Endothelial cell of umbilical vein (primary cell): Measurements from ENCODE around the gene FNBP1. TPM values are rescaled to one million over a fixed set of nuclear protein-coding genes. Genes with fewer than 3 reads are reported as not detected.

Experiments
- BruUV-seq: library from RNA; stranded (reverse); fragments of 400-500 nt; replicated peaks from 2 replicates; lab custom pipeline; 2021; lab: Mats Ljungman, UMichigan
- CTCF ChIA-PET: fragments of 300-600, 350-600 bp; sonication (Branson Sonifier 250); formaldehyde crosslinking; loops from one replicate; lab custom pipeline; 2021; ENCODE audit warnings: antibody characterized with exemption, inconsistent platforms; lab: Charles Lee
- POLR2A ChIA-PET: fragments of 300-600, 350-600 bp; sonication (Branson Sonifier 250); formaldehyde crosslinking; loops from one replicate; lab custom pipeline; 2021; ENCODE audit warnings: antibody characterized with exemption, inconsistent platforms; lab: Charles Lee
- DNase-seq: peaks from one replicate; pipeline ENCODE4 v3.0.0-alpha.2; 2011; ENCODE audit warnings: low read depth, low spot score
- FAIRE-seq: peaks from 2 replicates; lab custom pipeline; 2011; peaks lifted over from hg19 to GRCh38; lab: Jason Lieb, UNC
- H2AFZ ChIP-seq: 2 replicates; pipeline ENCODE4 v1.6.0; 2012; ENCODE audit warnings: low read depth, low read length, control low read depth, inconsistent platforms
- H3K27ac ChIP-seq: 2 replicates; pipeline ENCODE4 v1.5.1; 2011; ENCODE audit warnings: low read depth, mild to moderate bottlenecking, control low read depth, low read length, moderate library complexity; ENCODE audit not compliant: insufficient read depth
- H3K27me3 ChIP-seq, 2 experiments: 2 replicates each; pipeline versions ENCODE4 v1.6.0 to v1.6.1; 2011; ENCODE audit warnings: low read length in 2 of 2, mixed read lengths in 1 of 2; ENCODE audit not compliant: control insufficient read depth in 2 of 2, insufficient read depth in 2 of 2
- H3K36me3 ChIP-seq, 2 experiments: 2 replicates in 1 of 2; 3 replicates in 1 of 2; pipeline ENCODE4 v1.5.1; 2011; ENCODE audit warnings: low read length in 2 of 2, mild to moderate bottlenecking in 1 of 2, moderate library complexity in 1 of 2; ENCODE audit not compliant: control insufficient read depth in 2 of 2, insufficient read depth in 2 of 2; ENCODE audit errors: extremely low read depth in 1 of 2
- H3K4me1 ChIP-seq: 3 replicates; pipeline ENCODE4 v1.5.1; 2011; ENCODE audit warnings: mild to moderate bottlenecking, low read length; ENCODE audit not compliant: control insufficient read depth, insufficient read depth; ENCODE audit errors: extremely low read depth
- H3K4me2 ChIP-seq: 2 replicates; pipeline ENCODE4 v1.6.1; 2011; ENCODE audit warnings: low read length, control low read depth, mixed read lengths; ENCODE audit not compliant: insufficient read depth
- H3K4me3 ChIP-seq, 3 experiments: fragments of 200-600 bp in 1 of 3; sonication (generic), shearing (Covaris generic) in 1 of 3; replicated peaks in 1 of 3; 2 replicates each; pipeline ENCODE4 v1.5.1; 2011 to 2016; ENCODE audit warnings: control low read depth in 3 of 3, low read length in 3 of 3, mild to moderate bottlenecking in 2 of 3, inconsistent platforms in 1 of 3, low read depth in 1 of 3, moderate library complexity in 1 of 3; ENCODE audit not compliant: insufficient read depth in 1 of 3
- H3K79me2 ChIP-seq: 2 replicates; pipeline ENCODE4 v1.6.0; 2012; ENCODE audit warnings: low read length, inconsistent platforms; ENCODE audit not compliant: control insufficient read depth, insufficient read depth
- H3K9ac ChIP-seq: replicated peaks from 2 replicates; pipeline ENCODE3; 2011; ENCODE audit warnings: low read length, control low read depth; ENCODE audit not compliant: insufficient read depth; ENCODE audit errors: extremely low read depth
- H3K9me1 ChIP-seq: replicated peaks from 3 replicates; pipeline ENCODE4 v1.6.0; 2011; ENCODE audit warnings: mild to moderate bottlenecking, low read length; ENCODE audit not compliant: control insufficient read depth, insufficient read depth; ENCODE audit errors: extremely low read depth
- H3K9me3 ChIP-seq: replicated peaks from 2 replicates; pipeline ENCODE4 v1.5.1; 2012; ENCODE audit warnings: low read length, inconsistent platforms; ENCODE audit not compliant: control insufficient read depth, insufficient read depth
- H4K20me1 ChIP-seq: replicated peaks from 2 replicates; pipeline ENCODE3; 2011; ENCODE audit warnings: mild to moderate bottlenecking, low read length; ENCODE audit not compliant: control insufficient read depth, insufficient read depth; ENCODE audit errors: extremely low read depth
- EZH2 ChIP-seq: IDR thresholded peaks from 2 replicates; pipeline ENCODE4 v1.6.1; 2012; ENCODE audit warnings: borderline replicate concordance, low read depth, mild to moderate bottlenecking, moderate library complexity, low read length, inconsistent platforms; ENCODE audit not compliant: severe bottlenecking
- FOS ChIP-seq: IDR thresholded peaks from 2 replicates; pipeline ENCODE4 v1.6.1; 2011; ENCODE audit warnings: mild to moderate bottlenecking, low read length, moderate library complexity, borderline replicate concordance; ENCODE audit not compliant: insufficient read depth
- GATA2 ChIP-seq: IDR thresholded peaks from 2 replicates; pipeline ENCODE4 v1.7.0; 2011; ENCODE audit warnings: low read depth, mild to moderate bottlenecking, moderate library complexity, mixed read lengths, low read length; ENCODE audit not compliant: insufficient read length, insufficient read depth
- JUN ChIP-seq: IDR thresholded peaks from 2 replicates; pipeline ENCODE4 v1.6.1; 2011; ENCODE audit warnings: borderline replicate concordance, low read depth; ENCODE audit not compliant: insufficient read length, insufficient read depth
- MYC ChIP-seq: IDR thresholded peaks from one replicate; pipeline ENCODE4 v1.6.1; 2011; ENCODE audit warnings: mild to moderate bottlenecking, low read depth, low read length
- POLR2AphosphoS5 ChIP-seq: IDR thresholded peaks from 2 replicates; pipeline ENCODE4 v1.6.1; 2012; ENCODE audit warnings: low read depth, mild to moderate bottlenecking, control low read depth, low read length, moderate library complexity; ENCODE audit not compliant: insufficient read depth
- dilution Hi-C: fragments of 300-500 bp; cut with MboI; formaldehyde crosslinking; loops from one replicate; pipeline ENCODE4 v1.15.0; 2019; ENCODE audit warnings: low sequenced_read_pairs; ENCODE audit not compliant: extremely low pct_ligation_motif_present
- intact Hi-C: fragments of 100-400 bp; cut with micrococcal nuclease; formaldehyde crosslinking; loops from one replicate; pipeline ENCODE4 v1.10.0; 2022
- polyA plus RNA-seq, 4 experiments: library from polyadenylated mRNA; depleted of rRNA in 3 of 4; stranded (reverse) in 3 of 4; unstranded in 1 of 4; fragments of >200 nt; gene quantifications; 2 replicates each; pipeline versions ENCODE4 v1.2.1 to v1.2.3, GENCODE V29; 2011 to 2012; ENCODE audit warnings: missing spikeins in 1 of 4
- total RNA-seq: library from RNA; stranded (reverse); gene quantifications from 2 replicates; pipeline ENCODE4 v1.2.3, GENCODE V29; 2021
- TF ChIP-seq, protein P1 (sequence below): IDR thresholded peaks from 2 replicates; pipeline ENCODE4 v1.6.1; 2011; ENCODE audit not compliant: insufficient read depth, insufficient read length
- TF ChIP-seq, protein P2 (sequence below), 2 donors: IDR thresholded peaks; 1 replicate in 1 of 2; 2 replicates in 1 of 2; pipeline ENCODE4 v1.5.1; 2011; ENCODE audit warnings: low read length in 2 of 2, mild to moderate bottlenecking in 2 of 2, moderate library complexity in 2 of 2, control low read depth in 1 of 2, inconsistent platforms in 1 of 2, low read depth in 1 of 2; ENCODE audit not compliant: insufficient read depth in 1 of 2; ENCODE audit errors: extremely low read depth in 1 of 2

The FNBP1 gene
- total and polyA plus RNA-seq, 2 donors (not counting 3 experiments of a cell fraction or from before 2014, with no cell fraction given): 10.9 to 43.9 TPM

DNA sequence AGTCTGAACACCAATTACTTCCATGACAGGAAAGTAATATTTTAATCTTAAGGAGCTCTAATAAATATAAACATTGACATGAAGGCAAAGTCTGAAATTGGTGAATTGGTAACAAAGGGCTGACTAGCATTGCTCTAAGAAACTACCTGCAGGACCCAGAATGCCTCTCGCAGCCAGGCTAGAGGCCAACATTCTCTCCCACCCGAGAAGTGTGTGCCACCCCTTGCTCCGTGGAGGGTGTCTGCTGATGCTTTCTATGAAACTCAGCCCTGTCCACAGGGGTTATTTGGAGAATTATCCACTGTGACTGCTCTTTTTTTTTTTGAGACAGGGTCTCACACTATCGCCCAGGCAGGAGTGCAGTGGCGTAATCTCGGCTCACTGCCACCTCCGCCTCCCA lies 126.3 kb downstream of the FNBP1 start:
- H2AFZ ChIP-seq: no peak overlapping the region
- DNase-seq (no peak), FAIRE-seq (no peak)
- no peaks in the 10 kb centered on the region for H3K36me3 ChIP-seq
- no peaks in the 10 kb centered on the region for H3K27me3 ChIP-seq
- no peaks in the 10 kb centered on the region for H3K4me1 ChIP-seq
- no peaks in the 10 kb centered on the region for H4K20me1 ChIP-seq
- BruUV-seq: no TSS peak
- dilution Hi-C loops: no loop called here
- no peaks in the 10 kb centered on the region for H3K79me2 ChIP-seq
- no peak overlapping the region for H3K4me2 ChIP-seq
- CTCF ChIA-PET: no interaction called here
- no peak overlapping the region for H3K4me3 ChIP-seq
- POLR2A ChIA-PET: interaction anchor here (0.7 kb wide), 1 partner anchor 22 kb away, joined by 3 read pairs; no protein-coding TSS in a partner anchor
- no peaks in the 10 kb centered on the region for H3K9me1 ChIP-seq
- H3K9ac ChIP-seq: no peak overlapping the region
- no peak for TF ChIP-seq GATA2
- TF ChIP-seq, protein P1, sequence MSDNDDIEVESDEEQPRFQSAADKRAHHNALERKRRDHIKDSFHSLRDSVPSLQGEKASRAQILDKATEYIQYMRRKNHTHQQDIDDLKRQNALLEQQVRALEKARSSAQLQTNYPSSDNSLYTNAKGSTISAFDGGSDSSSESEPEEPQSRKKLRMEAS: no peak
- no peak for TF ChIP-seq JUN
- TF ChIP-seq EZH2: no peak
- no peak for TF ChIP-seq FOS
- TF ChIP-seq, protein P2, sequence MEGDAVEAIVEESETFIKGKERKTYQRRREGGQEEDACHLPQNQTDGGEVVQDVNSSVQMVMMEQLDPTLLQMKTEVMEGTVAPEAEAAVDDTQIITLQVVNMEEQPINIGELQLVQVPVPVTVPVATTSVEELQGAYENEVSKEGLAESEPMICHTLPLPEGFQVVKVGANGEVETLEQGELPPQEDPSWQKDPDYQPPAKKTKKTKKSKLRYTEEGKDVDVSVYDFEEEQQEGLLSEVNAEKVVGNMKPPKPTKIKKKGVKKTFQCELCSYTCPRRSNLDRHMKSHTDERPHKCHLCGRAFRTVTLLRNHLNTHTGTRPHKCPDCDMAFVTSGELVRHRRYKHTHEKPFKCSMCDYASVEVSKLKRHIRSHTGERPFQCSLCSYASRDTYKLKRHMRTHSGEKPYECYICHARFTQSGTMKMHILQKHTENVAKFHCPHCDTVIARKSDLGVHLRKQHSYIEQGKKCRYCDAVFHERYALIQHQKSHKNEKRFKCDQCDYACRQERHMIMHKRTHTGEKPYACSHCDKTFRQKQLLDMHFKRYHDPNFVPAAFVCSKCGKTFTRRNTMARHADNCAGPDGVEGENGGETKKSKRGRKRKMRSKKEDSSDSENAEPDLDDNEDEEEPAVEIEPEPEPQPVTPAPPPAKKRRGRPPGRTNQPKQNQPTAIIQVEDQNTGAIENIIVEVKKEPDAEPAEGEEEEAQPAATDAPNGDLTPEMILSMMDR (IDR thresholded peaks at IDR 0.05; ENCODE audit: extremely low read depth in 1 of 2, insufficient read depth in 1 of 2, low read depth in 1 of 2, low read length in 2 of 2): no peak
- no peak for TF ChIP-seq MYC
- no peak for TF ChIP-seq POLR2AphosphoS5
- H3K9me3 ChIP-seq: no peaks in the 10 kb centered on the region
- intact Hi-C loops: no loop called here
- H3K27ac ChIP-seq: no peak overlapping the region
